Measurements from ENCODE around the gene SLC12A1. TPM values are rescaled to one million over a fixed set of nuclear protein-coding genes. Genes with fewer than 3 reads are reported as not detected.

SLC12A1 gene
- total RNA-seq, 1 donor from 2014 or later, result not detected

DNA sequence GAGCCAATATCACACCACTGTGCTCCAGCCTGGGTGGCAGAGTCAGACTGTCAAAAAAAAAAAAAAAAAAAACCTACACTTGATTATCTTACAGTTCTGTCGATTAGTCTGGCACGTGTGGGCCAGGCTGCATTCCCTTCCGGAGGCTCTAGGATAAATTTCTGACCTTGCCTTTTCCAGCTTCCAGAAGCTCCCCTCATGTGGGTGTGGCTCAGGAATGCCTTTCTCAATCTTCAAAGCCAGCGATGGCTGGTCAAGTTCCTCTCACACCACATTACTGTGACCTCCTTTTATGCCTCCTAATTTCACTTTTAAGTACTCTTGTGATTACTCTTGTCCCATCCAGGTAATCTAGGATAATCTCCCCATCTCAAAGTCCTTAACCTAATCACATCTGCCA is 66.9 kb downstream of the SLC12A1 start:
- TF ChIP-seq EZH2 (IDR thresholded peaks at IDR 0.05) (no peak), EZH2phosphoT487 (IDR thresholded peaks at IDR 0.05) (no peak)
- TF ChIP-seq, protein P1, sequence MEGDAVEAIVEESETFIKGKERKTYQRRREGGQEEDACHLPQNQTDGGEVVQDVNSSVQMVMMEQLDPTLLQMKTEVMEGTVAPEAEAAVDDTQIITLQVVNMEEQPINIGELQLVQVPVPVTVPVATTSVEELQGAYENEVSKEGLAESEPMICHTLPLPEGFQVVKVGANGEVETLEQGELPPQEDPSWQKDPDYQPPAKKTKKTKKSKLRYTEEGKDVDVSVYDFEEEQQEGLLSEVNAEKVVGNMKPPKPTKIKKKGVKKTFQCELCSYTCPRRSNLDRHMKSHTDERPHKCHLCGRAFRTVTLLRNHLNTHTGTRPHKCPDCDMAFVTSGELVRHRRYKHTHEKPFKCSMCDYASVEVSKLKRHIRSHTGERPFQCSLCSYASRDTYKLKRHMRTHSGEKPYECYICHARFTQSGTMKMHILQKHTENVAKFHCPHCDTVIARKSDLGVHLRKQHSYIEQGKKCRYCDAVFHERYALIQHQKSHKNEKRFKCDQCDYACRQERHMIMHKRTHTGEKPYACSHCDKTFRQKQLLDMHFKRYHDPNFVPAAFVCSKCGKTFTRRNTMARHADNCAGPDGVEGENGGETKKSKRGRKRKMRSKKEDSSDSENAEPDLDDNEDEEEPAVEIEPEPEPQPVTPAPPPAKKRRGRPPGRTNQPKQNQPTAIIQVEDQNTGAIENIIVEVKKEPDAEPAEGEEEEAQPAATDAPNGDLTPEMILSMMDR (IDR thresholded peaks at IDR 0.05), result no peak
- Histone ChIP-seq H3K27ac (no peak overlapping the region), H3K36me3 (no peaks in the 10 kb centered on the region), H3K4me2 (no peak overlapping the region), H3K4me3 (no peak overlapping the region), H3K4me1 (peaks cover 2% of the 10 kb centered on the region), H3K9me3 (ENCODE audit: low read depth) (no peaks in the 10 kb centered on the region), H4K20me1 (ENCODE audit: low read depth) (no peaks in the 10 kb centered on the region), H3F3A (ENCODE audit: low read depth) (peaks cover 4% of the 10 kb centered on the region), H3K79me2 (ENCODE audit: low read depth) (no peaks in the 10 kb centered on the region), H2AFZ (replicated peaks) (no peak overlapping the region), H3K9ac (no peak overlapping the region), H3K27me3 (no peaks in the 10 kb centered on the region)
- no peaks in the 10 kb centered on the region for H3K9me3 Mint-ChIP-seq
- H3K4me1 Mint-ChIP-seq, result peaks cover 2% of the 10 kb centered on the region
- no peaks in the 10 kb centered on the region for H3K36me3 Mint-ChIP-seq
- no peak overlapping the region for H3K4me3 Mint-ChIP-seq
- no peak for DNase-seq (ENCODE audit: low spot score)
- no peaks in the 10 kb centered on the region for H3K27me3 Mint-ChIP-seq (ENCODE audit: insufficient read depth, low read depth)
- H3K27ac Mint-ChIP-seq, result no peak overlapping the region

DNA sequence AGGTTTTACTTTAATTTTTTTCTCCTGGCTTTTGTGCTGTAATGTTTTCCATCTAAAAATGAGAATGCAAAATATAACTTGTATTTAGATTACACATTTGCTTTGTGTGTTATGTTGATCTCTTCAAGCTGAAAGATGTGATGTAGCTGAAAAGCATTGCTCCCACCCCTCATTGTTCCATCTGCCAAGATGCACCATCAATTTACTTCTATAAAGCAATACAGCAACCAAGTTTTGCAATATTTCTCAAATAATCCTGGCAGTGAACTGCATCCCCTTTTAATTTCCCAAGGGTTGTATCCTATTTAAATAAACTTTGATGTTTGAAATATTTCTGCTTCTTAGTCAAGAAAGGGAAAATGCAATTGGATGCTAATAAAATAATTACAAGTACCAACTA is 72.6 kb downstream of the SLC12A1 start:
- peaks cover 29% of the 10 kb centered on the region for H3K4me1 ChIP-seq
- H3K4me3 ChIP-seq, result no peak overlapping the region
- H3K9ac ChIP-seq, result no peak overlapping the region
- no peak overlapping the region for H3K27ac Mint-ChIP-seq
- no peak for DNase-seq (ENCODE audit: low spot score)
- no peaks in the 10 kb centered on the region for H3K9me3 ChIP-seq (ENCODE audit: low read depth)
- H3K4me1 Mint-ChIP-seq, result peaks cover 29% of the 10 kb centered on the region
- no peaks in the 10 kb centered on the region for H3K27me3 ChIP-seq
- no peaks in the 10 kb centered on the region for H4K20me1 ChIP-seq (ENCODE audit: low read depth)
- no peak overlapping the region for H2AFZ ChIP-seq (replicated peaks)
- no peak overlapping the region for H3K4me2 ChIP-seq
- no peaks in the 10 kb centered on the region for H3K36me3 Mint-ChIP-seq
- H3K36me3 ChIP-seq, result no peaks in the 10 kb centered on the region
- H3K27me3 Mint-ChIP-seq (ENCODE audit: insufficient read depth, low read depth), result no peaks in the 10 kb centered on the region
- no peak overlapping the region for H3K27ac ChIP-seq
- no peaks in the 10 kb centered on the region for H3K79me2 ChIP-seq (ENCODE audit: low read depth)
- no peak overlapping the region for H3K4me3 Mint-ChIP-seq
- no peaks in the 10 kb centered on the region for H3K9me3 Mint-ChIP-seq
- H3F3A ChIP-seq (ENCODE audit: low read depth), result peaks cover 23% of the 10 kb centered on the region
- no peak for TF ChIP-seq EZH2 (IDR thresholded peaks at IDR 0.05)
- TF ChIP-seq, protein P1 (IDR thresholded peaks at IDR 0.05), result no peak
- TF ChIP-seq EZH2phosphoT487 (IDR thresholded peaks at IDR 0.05), result no peak

DNA sequence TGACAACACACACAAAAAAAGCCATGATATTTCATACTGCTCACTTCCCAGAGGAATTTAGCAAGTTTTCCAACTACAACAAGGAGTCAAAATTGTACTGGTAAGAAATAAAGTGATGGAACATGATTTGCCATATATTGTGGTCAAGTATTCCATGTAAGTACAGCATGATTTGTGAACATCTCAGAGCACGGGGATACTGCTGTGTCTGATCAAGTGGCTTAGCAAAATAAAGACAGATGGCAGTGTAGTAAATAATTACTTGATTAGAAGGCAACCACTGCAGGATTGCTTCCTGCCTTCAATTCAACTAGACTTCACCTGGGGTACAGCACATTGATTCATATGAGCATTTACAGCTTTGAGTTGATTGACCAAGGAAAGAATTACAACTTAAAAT is 73.5 kb downstream of the SLC12A1 start:
- peaks cover 38% of the 10 kb centered on the region for H3K4me1 Mint-ChIP-seq
- H3K9me3 Mint-ChIP-seq, result no peaks in the 10 kb centered on the region
- Histone ChIP-seq H3K9ac (no peak overlapping the region), H2AFZ (replicated peaks) (peak overlapping the region; percentile 27), H3K27me3 (no peaks in the 10 kb centered on the region), H3K27ac (no peak overlapping the region), H3K9me3 (ENCODE audit: low read depth) (no peaks in the 10 kb centered on the region), H3K36me3 (no peaks in the 10 kb centered on the region), H3K4me2 (no peak overlapping the region), H3K4me1 (peaks cover 32% of the 10 kb centered on the region), H3F3A (ENCODE audit: low read depth) (peaks cover 26% of the 10 kb centered on the region), H4K20me1 (ENCODE audit: low read depth) (no peaks in the 10 kb centered on the region), H3K79me2 (ENCODE audit: low read depth) (no peaks in the 10 kb centered on the region), H3K4me3 (no peak overlapping the region)
- H3K27me3 Mint-ChIP-seq (ENCODE audit: insufficient read depth, low read depth), result no peaks in the 10 kb centered on the region
- TF ChIP-seq EZH2phosphoT487 (IDR thresholded peaks at IDR 0.05) (no peak), EZH2 (IDR thresholded peaks at IDR 0.05) (no peak)
- TF ChIP-seq, protein P1 (IDR thresholded peaks at IDR 0.05), result no peak
- H3K4me3 Mint-ChIP-seq, result no peak overlapping the region
- H3K36me3 Mint-ChIP-seq, result no peaks in the 10 kb centered on the region
- no peak for DNase-seq (ENCODE audit: low spot score)
- no peak overlapping the region for H3K27ac Mint-ChIP-seq
